ENCODE results near the gene GPATCH1. TPM values are rescaled to one million over a fixed set of nuclear protein-coding genes. Genes with fewer than 3 reads are reported as not detected.
A peak's percentile ranks its signal among the peaks of the same experiment; 100 is the strongest.
"Not testable (repeated sequence)": the region's sequence is repeated elsewhere in the genome, so short reads cannot be mapped to it uniquely, and the experiment has no call there.

Gene GPATCH1
- total and polyA plus RNA-seq, 4 donors = 2.5 to 5.2 (median 3.6) TPM

GRCh38 chr19:33040994-33041827 is 39.8 kb upstream of the GPATCH1 start:
- TF ChIP-seq FOXA2 (IDR thresholded peaks at IDR 0.05) (peak; percentile 76), EGR1 (IDR thresholded peaks at IDR 0.05; ENCODE audit: low read depth in 2 of 2) (peak in 1 of 2 donors; percentile 28), GABPA (IDR thresholded peaks at IDR 0.05 in 1 of 2, conservative IDR thresholded peaks at IDR 0.05 in 1 of 2) (peak in 1 of 2 donors; percentile 57), HNF4G (IDR thresholded peaks at IDR 0.05) (peak; percentile 91), CTCF (IDR thresholded peaks at IDR 0.05; ENCODE audit: low read depth, low read length, missing input control) (no peak), ATF3 (IDR thresholded peaks at IDR 0.05) (no peak), MAX (IDR thresholded peaks at IDR 0.05) (peak; percentile 64), YY1 (IDR thresholded peaks at IDR 0.05) (peak; percentile 82), RXRA (IDR thresholded peaks at IDR 0.05) (peak; percentile 97 to 98), REST (IDR thresholded peaks at IDR 0.05) (peak; percentile 87), NR2F2 (IDR thresholded peaks at IDR 0.05) (peak; percentile 70), JUND (IDR thresholded peaks at IDR 0.05) (peak; percentile 90 to 93), TAF1 (conservative IDR thresholded peaks at IDR 0.05) (peak; percentile 72), HNF4A (conservative IDR thresholded peaks at IDR 0.05) (peak; percentile 94 to 95), SP1 (IDR thresholded peaks at IDR 0.05) (peak; percentile 99), RAD21 (IDR thresholded peaks at IDR 0.05) (peak in 1 of 2 donors; percentile 29), ZBTB33 (IDR thresholded peaks at IDR 0.05) (peak; percentile 89), FOXA1 (IDR thresholded peaks at IDR 0.05) (no peak)
- Histone ChIP-seq H3K27ac (ENCODE audit: low read depth in 1 of 2, low read length in 2 of 2) (peak overlapping the region; percentile 94 to 96), H3K36me3 (ENCODE audit: control insufficient read depth in 4 of 4, insufficient read depth in 3 of 4, low read depth in 1 of 4, low read length in 3 of 4) (no peaks in the 10 kb centered on the region), H3K27me3 (ENCODE audit: control insufficient read depth in 4 of 4, insufficient read depth in 4 of 4, low read length in 3 of 4) (no peaks in the 10 kb centered on the region), H3K9ac (ENCODE audit: low read depth in 1 of 2, low read length in 2 of 2) (peak overlapping the region; percentile 66 to 84), H3K4me3 (ENCODE audit: low read depth in 1 of 3, low read length in 3 of 3) (no peak overlapping the region), H3K9me3 (ENCODE audit: control insufficient read depth in 4 of 4, low read length in 3 of 4) (no peaks in the 10 kb centered on the region), H3K4me1 (ENCODE audit: control insufficient read depth in 4 of 4, insufficient read depth in 4 of 4, low read length in 3 of 4) (peaks cover 12 to 48% (median 26%) of the 10 kb centered on the region in 4 donors)
- peak; percentile 55 for DNase-seq (ENCODE audit: low spot score)
- WGBS = 23% methylated on average over 9 of the region's 9 CpGs

GRCh38 chr19:33041828-33042160 is 39.2 kb upstream of the GPATCH1 start:
- not testable (repeated sequence) for H3K27me3 ChIP-seq (ENCODE audit: control insufficient read depth in 4 of 4, insufficient read depth in 4 of 4, low read length in 3 of 4); DNase-seq (ENCODE audit: low spot score); H3K9me3 ChIP-seq (ENCODE audit: control insufficient read depth in 4 of 4, low read length in 3 of 4); H3K4me3 ChIP-seq (ENCODE audit: low read depth in 1 of 3, low read length in 3 of 3); H3K36me3 ChIP-seq (ENCODE audit: control insufficient read depth in 4 of 4, insufficient read depth in 3 of 4, low read depth in 1 of 4, low read length in 3 of 4)
- Histone ChIP-seq H3K4me1 (ENCODE audit: control insufficient read depth in 4 of 4, insufficient read depth in 4 of 4, low read length in 3 of 4) (peaks cover 12 to 48% (median 26%) of the 10 kb centered on the region in 4 donors), H3K9ac (ENCODE audit: low read depth in 1 of 2, low read length in 2 of 2) (peak overlapping the region in 1 of 2 donors; percentile 66), H3K27ac (ENCODE audit: low read depth in 1 of 2, low read length in 2 of 2) (peak overlapping the region; percentile 94 to 95)
- 29% methylated on average over 3 of the region's 3 CpGs for WGBS
